SU-DHL-6 (cell line): ENCODE measurements around the gene GRM2.

Source experiments
- H2AFZ ChIP-seq: fragments of 200-600 bp; sonication (generic); 2 replicates; pipeline ENCODE4 v1.6.1; 2014; ENCODE audit warnings: low read depth, mild to moderate bottlenecking, moderate library complexity, mixed read lengths, antibody characterized with exemption, low read length; ENCODE audit not compliant: severe bottlenecking
- H3F3A ChIP-seq: fragments of 200-600 bp; shearing (Covaris generic); 2 replicates; pipeline ENCODE4 v1.6.0; 2016; ENCODE audit warnings: antibody characterized with exemption, mild to moderate bottlenecking; ENCODE audit not compliant: insufficient read depth
- H3K27ac ChIP-seq: fragments of 200-600 bp; sonication (generic); 2 replicates; pipeline ENCODE4 v1.5.1; 2016; ENCODE audit warnings: low read depth, mild to moderate bottlenecking, low read length, moderate library complexity, mixed read lengths
- H3K27me3 ChIP-seq: fragments of 200-600 bp; sonication (generic), shearing (Covaris generic); 2 replicates; pipeline ENCODE4 v1.6.0; 2014; ENCODE audit warnings: mild to moderate bottlenecking, low read length
- H3K36me3 ChIP-seq: fragments of 200-600 bp; sonication (generic); 2 replicates; pipeline ENCODE4 v1.6.1; 2014; ENCODE audit warnings: mild to moderate bottlenecking, low read length, mixed read lengths
- H3K4me2 ChIP-seq: fragments of 300-600, 200-600 bp; shearing (Covaris generic), sonication (generic); 2 replicates; pipeline ENCODE4 v1.6.0; 2014; ENCODE audit warnings: low read length, low read depth, mild to moderate bottlenecking; ENCODE audit not compliant: poor library complexity, severe bottlenecking
- H3K4me3 ChIP-seq: fragments of 200-600 bp; sonication (generic); 2 replicates; pipeline ENCODE4 v1.5.1; 2014; ENCODE audit warnings: antibody characterized with exemption, low read length, mild to moderate bottlenecking, mixed read lengths; ENCODE audit not compliant: insufficient read depth, poor library complexity, severe bottlenecking
- H3K79me2 ChIP-seq: fragments of 200-600 bp; sonication (generic); 2 replicates; pipeline ENCODE4 v1.6.1; 2014; ENCODE audit warnings: mild to moderate bottlenecking, low read length, moderate library complexity; ENCODE audit not compliant: insufficient read depth
- H3K9ac ChIP-seq: fragments of 200-600 bp; sonication (generic); 2 replicates; pipeline ENCODE4 v1.7.0; 2014; ENCODE audit warnings: mild to moderate bottlenecking, low read length
- H3K9me2 ChIP-seq: fragments of 200-600 bp; sonication (generic); replicated peaks from 2 replicates; pipeline ENCODE4 v1.6.1; 2014; ENCODE audit warnings: low read length; ENCODE audit not compliant: insufficient read depth
- H3K9me3 ChIP-seq: fragments of 200-600 bp; sonication (generic); 2 replicates; pipeline ENCODE4 v1.6.1; 2014; ENCODE audit warnings: low read length, mixed read lengths; ENCODE audit not compliant: insufficient read depth
- H4K20me1 ChIP-seq: fragments of 200-600 bp; sonication (generic); 2 replicates; pipeline ENCODE4 v1.6.1; 2014; ENCODE audit warnings: low read depth, mild to moderate bottlenecking, antibody characterized with exemption, low read length, moderate library complexity, mixed read lengths
- EZH2phosphoT487 ChIP-seq: fragments of 200-600 bp; sonication (generic), shearing (Covaris generic); conservative IDR thresholded peaks from 2 replicates; pipeline ENCODE4 v1.6.1; 2018; ENCODE audit warnings: mild to moderate bottlenecking, antibody characterized with exemption, low read length, moderate library complexity, mixed read lengths
- TF ChIP-seq, protein P1 (sequence below): fragments of 200-600 bp; sonication (generic); IDR thresholded peaks from one replicate; pipeline ENCODE4 v1.5.1; 2017; ENCODE audit warnings: antibody characterized with exemption, mild to moderate bottlenecking, low read length, moderate library complexity; ENCODE audit not compliant: insufficient read depth, poor library complexity, severe bottlenecking

GRM2 gene

DNA sequence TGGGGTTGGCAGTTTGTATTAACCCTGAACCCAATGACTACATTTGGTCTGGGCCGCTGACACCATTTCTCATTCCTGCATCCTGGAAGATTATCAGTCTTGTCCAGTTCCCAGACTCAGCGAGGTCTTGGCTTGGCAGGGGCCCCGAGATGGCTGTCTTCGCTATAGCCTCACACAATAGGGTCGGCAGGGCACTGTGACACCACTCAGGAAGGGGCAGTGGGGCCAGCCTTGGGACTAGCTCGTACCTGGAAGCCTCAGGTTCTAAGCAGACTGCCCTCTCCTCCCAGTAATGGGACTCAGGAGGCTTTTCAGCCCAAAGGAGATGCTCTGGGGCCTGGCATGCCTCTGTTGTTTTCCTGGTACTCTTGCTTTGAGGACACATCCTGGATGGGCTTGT, 26.7 kb upstream of the GRM2 start:
- no peaks in the 10 kb centered on the region for H3K36me3 ChIP-seq
- H3K79me2 ChIP-seq = peaks cover 7% of the 10 kb centered on the region; the same call in 1 of the 2 replicates
- no peak for TF ChIP-seq EZH2phosphoT487
- TF ChIP-seq, protein P1, sequence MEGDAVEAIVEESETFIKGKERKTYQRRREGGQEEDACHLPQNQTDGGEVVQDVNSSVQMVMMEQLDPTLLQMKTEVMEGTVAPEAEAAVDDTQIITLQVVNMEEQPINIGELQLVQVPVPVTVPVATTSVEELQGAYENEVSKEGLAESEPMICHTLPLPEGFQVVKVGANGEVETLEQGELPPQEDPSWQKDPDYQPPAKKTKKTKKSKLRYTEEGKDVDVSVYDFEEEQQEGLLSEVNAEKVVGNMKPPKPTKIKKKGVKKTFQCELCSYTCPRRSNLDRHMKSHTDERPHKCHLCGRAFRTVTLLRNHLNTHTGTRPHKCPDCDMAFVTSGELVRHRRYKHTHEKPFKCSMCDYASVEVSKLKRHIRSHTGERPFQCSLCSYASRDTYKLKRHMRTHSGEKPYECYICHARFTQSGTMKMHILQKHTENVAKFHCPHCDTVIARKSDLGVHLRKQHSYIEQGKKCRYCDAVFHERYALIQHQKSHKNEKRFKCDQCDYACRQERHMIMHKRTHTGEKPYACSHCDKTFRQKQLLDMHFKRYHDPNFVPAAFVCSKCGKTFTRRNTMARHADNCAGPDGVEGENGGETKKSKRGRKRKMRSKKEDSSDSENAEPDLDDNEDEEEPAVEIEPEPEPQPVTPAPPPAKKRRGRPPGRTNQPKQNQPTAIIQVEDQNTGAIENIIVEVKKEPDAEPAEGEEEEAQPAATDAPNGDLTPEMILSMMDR = no peak
- 0 out of 2 replicates have a peak, but pooled peaks cover 4% of the 10 kb centered on the region for H3F3A ChIP-seq
- no peaks in the 10 kb centered on the region for H3K27me3 ChIP-seq
- no peak overlapping the region for H3K4me3 ChIP-seq
- no peaks in the 10 kb centered on the region for H4K20me1 ChIP-seq
- no peak overlapping the region for H3K9ac ChIP-seq
- H3K4me2 ChIP-seq = no peak overlapping the region
- H2AFZ ChIP-seq = no peak overlapping the region
- no peak overlapping the region for H3K27ac ChIP-seq
- H3K9me2 ChIP-seq = no peaks in the 10 kb centered on the region
- H3K9me3 ChIP-seq = no peaks in the 10 kb centered on the region

DNA sequence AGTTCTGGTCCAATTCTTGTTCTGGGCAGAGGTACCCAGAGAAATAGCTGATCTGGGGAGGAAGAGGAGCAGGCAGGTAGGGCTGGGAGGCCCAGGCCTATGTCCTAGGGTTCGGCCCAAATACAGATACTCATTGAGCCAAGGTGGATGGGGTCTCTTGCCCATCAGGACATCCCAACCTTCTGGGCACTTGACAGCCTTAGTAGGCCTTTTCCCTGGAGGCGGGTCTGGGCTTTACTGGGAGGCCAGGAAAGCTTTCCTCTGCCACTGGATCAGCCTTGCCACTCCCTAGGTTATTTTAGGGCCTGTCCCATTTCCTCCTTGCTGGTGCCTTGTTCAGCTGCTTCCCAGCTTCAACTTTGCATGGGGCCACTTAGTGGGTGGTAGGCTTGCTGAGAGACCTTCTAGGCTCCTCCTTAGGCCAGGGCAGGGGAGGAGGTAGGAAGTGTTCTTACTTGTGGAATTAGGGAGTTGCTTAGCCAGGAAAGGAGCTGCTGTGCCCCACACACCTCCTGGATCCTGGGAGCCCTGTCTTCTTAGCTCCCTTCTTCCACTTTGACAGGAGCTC, 26.1 kb upstream of the GRM2 start:
- Histone ChIP-seq H3K9me2 (no peaks in the 10 kb centered on the region), H2AFZ (no peak overlapping the region), H3K9ac (0 out of 2 replicates have a peak overlapping the region, but pooled peaks have one; percentile 31), H4K20me1 (no peaks in the 10 kb centered on the region), H3K9me3 (no peaks in the 10 kb centered on the region), H3K36me3 (no peaks in the 10 kb centered on the region), H3F3A (0 out of 2 replicates have a peak, but pooled peaks cover 4% of the 10 kb centered on the region), H3K27me3 (no peaks in the 10 kb centered on the region), H3K4me3 (no peak overlapping the region), H3K79me2 (peaks cover 7% of the 10 kb centered on the region; the same call in 1 of the 2 replicates), H3K27ac (peak overlapping the region; percentile 42; the same call in 1 of the 2 replicates), H3K4me2 (no peak overlapping the region)
- TF ChIP-seq EZH2phosphoT487 = no peak
- TF ChIP-seq, protein P1 = no peak

DNA sequence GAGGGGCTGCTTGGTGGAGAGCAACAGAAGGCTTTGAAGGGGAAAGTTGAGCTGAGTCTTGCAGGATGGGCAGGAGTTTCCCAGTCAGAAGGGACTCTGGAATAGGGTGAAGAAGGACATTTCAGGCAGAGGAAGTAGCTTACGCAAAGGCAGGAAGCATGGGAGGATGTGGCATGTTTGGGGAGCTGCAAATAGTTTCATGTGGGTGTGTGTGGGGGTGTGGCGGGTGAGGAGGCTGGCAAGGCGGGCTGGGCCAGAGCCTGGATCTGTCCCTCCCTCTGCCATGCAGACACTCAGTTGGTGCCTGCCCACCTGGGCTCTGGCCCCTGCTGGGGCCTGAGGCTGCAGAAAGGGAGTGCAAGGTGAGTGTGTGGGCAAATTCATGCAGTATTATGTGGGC, 25.4 kb upstream of the GRM2 start:
- H3K4me2 ChIP-seq = peak overlapping the region; percentile 26
- 0 out of 2 replicates have a peak, but pooled peaks cover 4% of the 10 kb centered on the region for H3F3A ChIP-seq
- no peaks in the 10 kb centered on the region for H4K20me1 ChIP-seq
- no peaks in the 10 kb centered on the region for H3K36me3 ChIP-seq
- TF ChIP-seq, protein P1 = no peak
- TF ChIP-seq EZH2phosphoT487 = no peak
- H2AFZ ChIP-seq = no peak overlapping the region
- no peak overlapping the region for H3K4me3 ChIP-seq
- no peaks in the 10 kb centered on the region for H3K9me2 ChIP-seq
- H3K79me2 ChIP-seq = peaks cover 7% of the 10 kb centered on the region; the same call in 1 of the 2 replicates
- H3K27ac ChIP-seq = peak overlapping the region; percentile 42; the same call in 1 of the 2 replicates
- no peaks in the 10 kb centered on the region for H3K27me3 ChIP-seq
- peak overlapping the region; percentile 31; the same call in 1 of the 2 replicates for H3K9ac ChIP-seq
- no peaks in the 10 kb centered on the region for H3K9me3 ChIP-seq
